Activated T-helper 9 cell treated with anti-CD3 and anti-CD28 coated beads, Interleukin-2, amount 50 U/mL, for 16 hours (primary cell): ENCODE measurements around the gene PDE2A.

ENCODE experiments used
- DNase-seq: peaks from one replicate; pipeline ENCODE4 v3.0.0-alpha.2; 2020; ENCODE audit warnings: low read depth

Gene PDE2A

GRCh38 chr11:72704028-72704782 lies 30.0 kb upstream of the PDE2A start:
- no peak for DNase-seq

- DNase-seq, result no peak
Measured at GRCh38 chr11:72703267-72704008, 29.2 kb upstream of the PDE2A start.

- no peak for DNase-seq
Measured at GRCh38 chr11:72702577-72703241, 28.5 kb upstream of the PDE2A start.

- no peak for DNase-seq
Measured at GRCh38 chr11:72702096-72702495, 27.9 kb upstream of the PDE2A start.

- no peak for DNase-seq
Measured at GRCh38 chr11:72701466-72701865, 27.2 kb upstream of the PDE2A start.

- no peak for DNase-seq
Measured at GRCh38 chr11:72700146-72700545, 25.9 kb upstream of the PDE2A start.

GRCh38 chr11:72697814-72698213 lies 23.6 kb upstream of the PDE2A start:
- DNase-seq, result no peak

- DNase-seq, result no peak
Measured at GRCh38 chr11:72696866-72697700, 22.9 kb upstream of the PDE2A start.

GRCh38 chr11:72695354-72695753 lies 21.1 kb upstream of the PDE2A start:
- no peak for DNase-seq

GRCh38 chr11:72693271-72693968 lies 19.2 kb upstream of the PDE2A start:
- DNase-seq, result no peak

- no peak for DNase-seq
Measured at GRCh38 chr11:72692498-72693237, 18.4 kb upstream of the PDE2A start.

- no peak for DNase-seq
Measured at GRCh38 chr11:72690166-72690565, 15.9 kb upstream of the PDE2A start.

- no peak for DNase-seq
Measured at GRCh38 chr11:72688929-72689328, 14.7 kb upstream of the PDE2A start.

GRCh38 chr11:72688486-72688885 lies 14.3 kb upstream of the PDE2A start:
- no peak for DNase-seq

- no peak for DNase-seq
Measured at GRCh38 chr11:72687326-72687725, 13.1 kb upstream of the PDE2A start.

- no peak for DNase-seq
Measured at GRCh38 chr11:72686639-72687220, 12.5 kb upstream of the PDE2A start.

- no peak for DNase-seq
Measured at GRCh38 chr11:72685560-72686480, 11.6 kb upstream of the PDE2A start.

GRCh38 chr11:72684236-72684912 lies 10.2 kb upstream of the PDE2A start:
- no peak for DNase-seq

- DNase-seq, result peak; percentile 52
Measured at GRCh38 chr11:72683782-72684200, 9.6 kb upstream of the PDE2A start.
